C4-2B (cell line): ENCODE data around the gene ATP5PO.

Experiments used
- ZFX ChIP-seq: fragments of 450-650 bp; IDR thresholded peaks from 2 replicates; pipeline ENCODE4 v1.6.1; 2017
- TF ChIP-seq, protein P1 (sequence below): fragments of 450-650 bp; conservative IDR thresholded peaks from 2 replicates; pipeline ENCODE4 v1.5.1; 2017; ENCODE audit warnings: mild to moderate bottlenecking

DNA sequence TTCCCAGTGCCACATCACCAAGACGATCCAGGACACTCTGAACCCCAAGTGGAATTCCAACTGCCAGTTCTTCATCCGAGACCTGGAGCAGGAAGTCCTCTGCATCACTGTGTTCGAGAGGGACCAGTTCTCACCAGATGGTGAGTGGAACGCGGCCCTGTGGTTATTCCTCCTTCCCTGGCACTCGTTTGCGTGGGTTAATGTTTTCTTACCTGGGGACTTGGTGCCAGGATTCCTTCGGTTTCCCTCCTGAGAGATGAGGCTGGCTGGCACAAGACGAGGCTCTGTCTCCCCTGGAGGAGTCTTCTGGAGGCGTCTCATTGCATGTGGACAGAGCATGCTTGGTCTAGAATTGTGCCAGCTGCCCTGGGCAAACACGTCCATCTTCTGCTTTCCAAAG, 29.3 kb downstream of the ATP5PO start:
- TF ChIP-seq, protein P1, sequence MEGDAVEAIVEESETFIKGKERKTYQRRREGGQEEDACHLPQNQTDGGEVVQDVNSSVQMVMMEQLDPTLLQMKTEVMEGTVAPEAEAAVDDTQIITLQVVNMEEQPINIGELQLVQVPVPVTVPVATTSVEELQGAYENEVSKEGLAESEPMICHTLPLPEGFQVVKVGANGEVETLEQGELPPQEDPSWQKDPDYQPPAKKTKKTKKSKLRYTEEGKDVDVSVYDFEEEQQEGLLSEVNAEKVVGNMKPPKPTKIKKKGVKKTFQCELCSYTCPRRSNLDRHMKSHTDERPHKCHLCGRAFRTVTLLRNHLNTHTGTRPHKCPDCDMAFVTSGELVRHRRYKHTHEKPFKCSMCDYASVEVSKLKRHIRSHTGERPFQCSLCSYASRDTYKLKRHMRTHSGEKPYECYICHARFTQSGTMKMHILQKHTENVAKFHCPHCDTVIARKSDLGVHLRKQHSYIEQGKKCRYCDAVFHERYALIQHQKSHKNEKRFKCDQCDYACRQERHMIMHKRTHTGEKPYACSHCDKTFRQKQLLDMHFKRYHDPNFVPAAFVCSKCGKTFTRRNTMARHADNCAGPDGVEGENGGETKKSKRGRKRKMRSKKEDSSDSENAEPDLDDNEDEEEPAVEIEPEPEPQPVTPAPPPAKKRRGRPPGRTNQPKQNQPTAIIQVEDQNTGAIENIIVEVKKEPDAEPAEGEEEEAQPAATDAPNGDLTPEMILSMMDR: no peak
- no peak for TF ChIP-seq ZFX
